ENCODE results near the gene ERBB4. TPM values are rescaled to one million over a fixed set of nuclear protein-coding genes. Genes with fewer than 3 reads are reported as not detected.

ERBB4 gene
- total RNA-seq, 1 donor from 2014 or later: 10.2 TPM

GRCh38 chr2:211836409-211836808, 702.2 kb downstream of the ERBB4 start:
- DNase-seq (ENCODE audit: low spot score): no peak

- no peak for DNase-seq (ENCODE audit: low spot score)
Measured at GRCh38 chr2:211835695-211836094, 702.9 kb downstream of the ERBB4 start.

- DNase-seq (ENCODE audit: low spot score): no peak
Measured at GRCh38 chr2:211833582-211834279, 704.9 kb downstream of the ERBB4 start.

- no peak for DNase-seq (ENCODE audit: low spot score)
Measured at GRCh38 chr2:211829725-211830124, 708.9 kb downstream of the ERBB4 start.

GRCh38 chr2:211823886-211824479, 714.6 kb downstream of the ERBB4 start:
- no peak for DNase-seq (ENCODE audit: low spot score)

- DNase-seq (ENCODE audit: low spot score): no peak
Measured at GRCh38 chr2:211822686-211823335, 715.8 kb downstream of the ERBB4 start.

- DNase-seq (ENCODE audit: low spot score): no peak
Measured at GRCh38 chr2:211816754-211817153, 721.8 kb downstream of the ERBB4 start.

GRCh38 chr2:211812587-211812986, 726.0 kb downstream of the ERBB4 start:
- no peak for DNase-seq (ENCODE audit: low spot score)

GRCh38 chr2:211802666-211803065, 735.9 kb downstream of the ERBB4 start:
- no peak for DNase-seq (ENCODE audit: low spot score)

GRCh38 chr2:211800001-211800400, 738.6 kb downstream of the ERBB4 start:
- DNase-seq (ENCODE audit: low spot score): no peak

- DNase-seq (ENCODE audit: low spot score): no peak
Measured at GRCh38 chr2:211798868-211799267, 739.7 kb downstream of the ERBB4 start.

GRCh38 chr2:211793690-211794089, 744.9 kb downstream of the ERBB4 start:
- DNase-seq (ENCODE audit: low spot score): no peak

- no peak for DNase-seq (ENCODE audit: low spot score)
Measured at GRCh38 chr2:211789982-211790381, 748.6 kb downstream of the ERBB4 start.

GRCh38 chr2:211766689-211767088, 771.9 kb downstream of the ERBB4 start:
- DNase-seq (ENCODE audit: low spot score): peak; percentile 84

GRCh38 chr2:211762479-211762878, 776.1 kb downstream of the ERBB4 start:
- DNase-seq (ENCODE audit: low spot score): no peak

- no peak for DNase-seq (ENCODE audit: low spot score)
Measured at GRCh38 chr2:211760103-211760502, 778.5 kb downstream of the ERBB4 start.

- DNase-seq (ENCODE audit: low spot score): no peak
Measured at GRCh38 chr2:211756266-211756665, 782.3 kb downstream of the ERBB4 start.

GRCh38 chr2:211755187-211755586, 783.4 kb downstream of the ERBB4 start:
- no peak for DNase-seq (ENCODE audit: low spot score)

GRCh38 chr2:211751848-211752247, 786.8 kb downstream of the ERBB4 start:
- DNase-seq (ENCODE audit: low spot score): no peak

- no peak for DNase-seq (ENCODE audit: low spot score)
Measured at GRCh38 chr2:211748339-211748738, 790.3 kb downstream of the ERBB4 start.

- DNase-seq (ENCODE audit: low spot score): peak; percentile 53
Measured at GRCh38 chr2:211745295-211746097, 793.1 kb downstream of the ERBB4 start.

- DNase-seq (ENCODE audit: low spot score): no peak
Measured at GRCh38 chr2:211744379-211744778, 794.2 kb downstream of the ERBB4 start.

All from ureter (tissue), 1 donor.